Peyer's patch (tissue), 4 donors: ENCODE results near the gene FAM229A. TPM values are rescaled to one million over a fixed set of nuclear protein-coding genes. Genes with fewer than 3 reads are reported as not detected.
A peak's percentile ranks its signal among the peaks of the same experiment; 100 is the strongest.

Experiments
- DNase-seq, 3 donors: peaks; one replicate each; pipeline ENCODE4 v3.0.0-alpha.2; 2017 to 2019
- H3K27ac ChIP-seq, 4 donors: fragments of 200-600 bp; sonication (generic); one replicate each; pipeline ENCODE4 v1.5.1; 2016 to 2019
- H3K27me3 ChIP-seq, 2 donors: fragments of 200-600 bp; sonication (generic); one replicate each; pipeline ENCODE4 v1.5.1; 2019
- H3K36me3 ChIP-seq, 3 donors: fragments of 200-600 bp; sonication (generic); one replicate each; pipeline ENCODE4 v1.5.1; 2016 to 2019
- H3K4me1 ChIP-seq, 4 donors: fragments of 200-600 bp; sonication (generic); one replicate each; pipeline ENCODE4 v1.5.1; 2016 to 2019
- H3K4me3 ChIP-seq, 4 donors: fragments of 200-600 bp; sonication (generic); 1 replicate in 3 of 4; 2 replicates in 1 of 4; pipeline ENCODE4 v1.5.1; 2016 to 2019; ENCODE audit warnings: mild to moderate bottlenecking in 1 of 4
- H3K9me3 ChIP-seq, 4 donors: fragments of 200-600 bp; sonication (generic); one replicate each; pipeline ENCODE4 v1.5.1; 2016 to 2019; ENCODE audit warnings: mild to moderate bottlenecking in 1 of 4
- CTCF ChIP-seq, 6 experiments: fragments of 450-650 bp in 4 of 6; fragments of 200-600 bp in 2 of 6; sonication (generic) in 1 of 6; IDR thresholded peaks; one replicate each; pipeline ENCODE4 v1.5.1; 2017 to 2019; ENCODE audit warnings: antibody characterized with exemption in 6 of 6, mild to moderate bottlenecking in 3 of 6, moderate library complexity in 1 of 6
- POLR2A ChIP-seq, 2 donors: fragments of 450-650 bp; IDR thresholded peaks; one replicate each; pipeline ENCODE4 v1.5.1; 2017; ENCODE audit warnings: antibody characterized with exemption in 2 of 2, mild to moderate bottlenecking in 2 of 2, moderate library complexity in 2 of 2
- total RNA-seq, 4 donors: library from RNA; depleted of rRNA; stranded (reverse); fragments of >200 nt; gene quantifications; one replicate each; pipeline ENCODE4 v1.1.0, GENCODE V29; 2016

FAM229A gene
- total RNA-seq, 4 donors from 2014 or later: 15.7 to 44.5 (median 25.6) TPM

GRCh38 chr1:32341971-32342370, 20.3 kb downstream of the FAM229A start:
- no peak for TF ChIP-seq CTCF (IDR thresholded peaks at IDR 0.05)
- TF ChIP-seq POLR2A (IDR thresholded peaks at IDR 0.05): no peak
- no peak for DNase-seq
- Histone ChIP-seq H3K9me3 (no peaks in the 10 kb centered on the region), H3K4me3 (no peak overlapping the region), H3K4me1 (peaks cover 0 to 23% (median 13%) of the 10 kb centered on the region in 4 donors), H3K27ac (no peak overlapping the region), H3K36me3 (no peaks in the 10 kb centered on the region), H3K27me3 (no peaks in the 10 kb centered on the region)

DNA sequence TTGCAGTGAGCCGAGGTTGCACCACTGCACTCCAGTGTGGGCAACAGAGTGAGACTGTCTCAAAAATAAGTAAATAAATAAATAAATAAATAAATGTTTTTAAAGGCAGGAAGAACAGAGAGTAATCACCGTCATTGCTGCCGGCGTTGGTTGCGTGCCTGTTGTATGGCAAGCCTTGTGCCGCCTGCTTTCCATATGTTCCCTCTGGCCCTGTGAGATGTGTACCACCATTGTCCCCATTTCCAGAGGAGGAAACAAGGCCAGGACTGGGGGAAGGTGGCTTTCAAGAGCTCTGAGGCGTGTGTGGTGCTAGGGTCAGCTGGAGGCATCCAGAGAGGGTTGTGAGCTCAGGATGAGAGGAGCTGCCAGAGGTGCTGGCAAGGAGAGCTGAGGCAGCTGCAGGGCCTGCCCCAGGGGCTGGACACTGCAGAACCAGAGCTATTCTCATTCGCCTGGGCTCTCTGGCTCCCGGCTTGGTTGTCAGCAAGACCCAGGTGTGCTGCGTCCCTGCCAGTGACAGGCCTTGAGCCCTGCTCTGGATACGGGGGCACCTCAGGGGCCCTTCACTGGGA, 21.0 kb downstream of the FAM229A start:
- no peak for DNase-seq
- Histone ChIP-seq H3K4me1 (peaks cover 0 to 29% (median 20%) of the 10 kb centered on the region in 4 donors), H3K36me3 (no peaks in the 10 kb centered on the region), H3K27ac (no peak overlapping the region), H3K9me3 (no peaks in the 10 kb centered on the region), H3K27me3 (no peaks in the 10 kb centered on the region), H3K4me3 (no peak overlapping the region)
- TF ChIP-seq CTCF (IDR thresholded peaks at IDR 0.05) (no peak), POLR2A (IDR thresholded peaks at IDR 0.05) (no peak)

GRCh38 chr1:32339363-32339978, 22.8 kb downstream of the FAM229A start:
- no peak for TF ChIP-seq CTCF (IDR thresholded peaks at IDR 0.05)
- TF ChIP-seq POLR2A (IDR thresholded peaks at IDR 0.05): no peak
- no peak overlapping the region for H3K27ac ChIP-seq
- no peaks in the 10 kb centered on the region for H3K36me3 ChIP-seq
- peak in 1 of 3 donors; percentile 41 for DNase-seq
- no peak overlapping the region for H3K4me3 ChIP-seq
- H3K4me1 ChIP-seq: peaks cover 0 to 36% (median 26%) of the 10 kb centered on the region in 4 donors
- H3K27me3 ChIP-seq: no peaks in the 10 kb centered on the region
- H3K9me3 ChIP-seq: no peaks in the 10 kb centered on the region

DNA sequence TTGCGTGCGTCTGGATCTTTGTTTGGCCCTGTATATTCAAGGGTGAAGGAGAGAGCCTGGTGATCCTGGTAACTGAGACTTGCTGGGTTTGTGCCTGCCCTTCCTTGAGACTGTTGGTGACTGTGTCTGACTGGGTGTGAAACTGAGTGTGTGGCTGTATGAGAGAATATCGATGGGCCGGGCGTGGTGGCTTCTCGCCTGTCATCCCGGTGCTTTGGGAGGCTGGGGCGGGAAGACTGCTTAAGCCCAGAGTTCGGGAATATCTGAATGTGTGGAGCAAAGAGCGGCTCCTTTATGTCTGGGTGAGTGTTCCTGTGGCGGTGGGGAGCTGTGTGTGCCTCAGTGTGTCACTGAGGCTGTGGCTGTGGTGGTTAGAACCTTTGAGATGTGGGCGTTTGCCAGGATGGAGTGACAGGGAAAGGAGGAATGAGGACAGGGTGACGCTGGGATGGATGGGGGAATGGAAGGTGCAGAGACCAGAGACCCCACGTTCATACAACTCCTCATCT, 23.6 kb downstream of the FAM229A start:
- H3K27me3 ChIP-seq: no peaks in the 10 kb centered on the region
- no peaks in the 10 kb centered on the region for H3K9me3 ChIP-seq
- no peak for TF ChIP-seq CTCF (IDR thresholded peaks at IDR 0.05)
- no peak for TF ChIP-seq POLR2A (IDR thresholded peaks at IDR 0.05)
- no peak for DNase-seq
- no peak overlapping the region for H3K27ac ChIP-seq
- no peak overlapping the region for H3K4me3 ChIP-seq
- H3K4me1 ChIP-seq: peaks cover 0 to 39% (median 28%) of the 10 kb centered on the region in 4 donors
- no peaks in the 10 kb centered on the region for H3K36me3 ChIP-seq

DNA sequence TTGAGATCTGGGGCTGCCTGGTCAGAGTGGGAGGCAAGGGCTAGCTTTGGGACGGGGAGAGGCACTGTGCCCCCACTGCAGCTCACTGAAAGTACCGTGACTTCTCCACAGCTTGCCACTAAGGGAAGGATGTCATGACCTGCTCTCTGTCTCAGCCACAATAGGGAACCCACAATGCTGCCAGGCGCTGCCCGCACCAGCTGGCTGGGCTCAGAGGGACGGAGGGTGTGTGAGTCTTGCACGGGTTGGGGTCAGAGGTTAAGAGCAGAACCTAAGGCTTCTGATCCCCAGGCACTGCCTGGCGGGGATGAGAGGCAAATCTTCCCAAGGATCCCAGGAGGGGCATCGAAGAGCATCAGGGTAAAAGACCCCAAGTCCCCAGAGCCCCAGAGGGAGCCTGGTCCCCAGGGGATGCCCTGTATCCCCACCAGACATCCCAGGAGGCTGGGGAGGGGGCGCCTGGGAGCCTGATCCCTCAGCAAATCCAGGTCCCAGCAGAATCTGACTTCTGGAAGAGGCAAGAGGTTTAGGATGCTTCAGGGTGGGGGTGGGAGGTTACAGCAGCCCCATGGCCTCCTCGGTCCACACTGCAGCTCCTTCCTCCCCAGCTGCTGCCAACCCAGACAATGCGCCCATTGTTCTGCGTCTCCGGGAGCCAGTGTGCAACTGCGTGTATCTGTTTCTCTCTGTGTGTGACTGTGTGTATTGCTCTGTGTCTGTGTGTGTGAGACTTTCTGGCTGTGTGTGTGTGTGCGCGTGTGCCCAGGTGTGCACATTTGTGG, 24.2 kb downstream of the FAM229A start:
- TF ChIP-seq CTCF (IDR thresholded peaks at IDR 0.05) (no peak), POLR2A (IDR thresholded peaks at IDR 0.05) (no peak)
- H3K4me3 ChIP-seq: no peak overlapping the region
- H3K36me3 ChIP-seq: no peaks in the 10 kb centered on the region
- H3K27ac ChIP-seq: peak overlapping the region in 1 of 4 donors; percentile 94
- DNase-seq: peak in 2 of 3 donors; percentile 65
- no peaks in the 10 kb centered on the region for H3K27me3 ChIP-seq
- peaks cover 0 to 39% (median 28%) of the 10 kb centered on the region in 4 donors for H3K4me1 ChIP-seq
- no peaks in the 10 kb centered on the region for H3K9me3 ChIP-seq
